Calu3 (cell line): ENCODE results near the gene PTPRO. TPM values are rescaled to one million over a fixed set of nuclear protein-coding genes. Genes with fewer than 3 reads are reported as not detected.

Experiments
- BruUV-seq: library from RNA; stranded (reverse); fragments of 400-500 nt; replicated peaks from 2 replicates; lab custom pipeline; 2021; lab: Mats Ljungman, UMichigan
- CTCF ChIA-PET: fragments of 300-600 bp; sonication (Branson Sonifier 250); formaldehyde crosslinking; loops from one replicate; lab custom pipeline; 2022; ENCODE audit warnings: antibody characterized with exemption; lab: Charles Lee
- DNase-seq: peaks from one replicate; pipeline ENCODE4 v3.0.0; 2022
- H3K27ac Mint-ChIP-seq: one replicate; pipeline ENCODE4 v1.8.0; 2022; ENCODE audit warnings: mixed read lengths; ENCODE audit not compliant: unreplicated experiment
- H3K27me3 Mint-ChIP-seq: one replicate; pipeline ENCODE4 v1.8.0; 2022; ENCODE audit warnings: mixed read lengths; ENCODE audit not compliant: unreplicated experiment
- H3K36me3 Mint-ChIP-seq: one replicate; pipeline ENCODE4 v1.8.0; 2022; ENCODE audit warnings: mild to moderate bottlenecking, moderate library complexity, mixed read lengths; ENCODE audit not compliant: insufficient read depth, unreplicated experiment
- H3K4me1 Mint-ChIP-seq: one replicate; pipeline ENCODE4 v1.8.0; 2022; ENCODE audit warnings: mild to moderate bottlenecking, low read depth, mixed read lengths; ENCODE audit not compliant: unreplicated experiment
- H3K4me3 Mint-ChIP-seq: one replicate; pipeline ENCODE4 v1.8.0; 2022; ENCODE audit warnings: mild to moderate bottlenecking, low read depth, moderate library complexity, mixed read lengths; ENCODE audit not compliant: unreplicated experiment
- H3K9me3 Mint-ChIP-seq: one replicate; pipeline ENCODE4 v1.8.0; 2022; ENCODE audit warnings: low read depth, mixed read lengths; ENCODE audit not compliant: unreplicated experiment
- CTCF ChIP-seq: fragments of 200-600 bp; IDR thresholded peaks from one replicate; pipeline ENCODE4 v1.8.0; 2022; ENCODE audit warnings: antibody characterized with exemption; ENCODE audit not compliant: unreplicated experiment
- intact Hi-C: fragments of 100-400 bp; cut with micrococcal nuclease; formaldehyde crosslinking; loops from one replicate; pipeline ENCODE4 v1.10.0; 2022; ENCODE audit not compliant: unreplicated experiment
- total RNA-seq: library from RNA; stranded (reverse); gene quantifications from 2 replicates; pipeline ENCODE4 v1.2.3, GENCODE V29; 2022

The PTPRO gene
- total RNA-seq, 1 experiment from 2014 or later = not detected

DNA sequence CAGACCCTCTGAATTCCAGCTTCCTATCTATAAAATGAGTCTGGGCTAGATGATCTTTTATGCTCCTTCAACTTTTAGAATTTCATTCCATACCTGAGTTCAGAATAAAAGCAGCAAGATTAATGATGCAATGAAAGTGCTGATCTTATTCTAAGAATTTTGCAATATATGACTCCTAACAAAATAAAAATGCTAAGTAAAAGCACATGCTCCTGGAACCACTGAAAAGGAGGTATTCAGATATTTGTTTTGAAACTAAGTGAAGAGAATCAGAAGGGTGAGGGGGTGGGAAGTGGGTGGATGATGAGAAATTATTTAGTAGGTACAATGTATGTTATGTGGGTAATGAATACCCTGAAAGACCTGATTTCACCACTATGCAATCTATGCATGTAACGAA lies 216.6 kb downstream of the PTPRO start:
- Mint-ChIP-seq H3K36me3 (peaks cover 5% of the 10 kb centered on the region), H3K9me3 (no peaks in the 10 kb centered on the region), H3K4me3 (no peak overlapping the region), H3K27me3 (no peaks in the 10 kb centered on the region), H3K27ac (no peak overlapping the region), H3K4me1 (no peaks in the 10 kb centered on the region)
- intact Hi-C loops = no loop called here
- no peak for DNase-seq
- no peak for TF ChIP-seq CTCF
- BruUV-seq = no TSS peak
- CTCF ChIA-PET = interaction anchor here (0.6 kb wide), 1 partner anchor 1401 kb away, joined by 3 read pairs; no protein-coding TSS in a partner anchor

DNA sequence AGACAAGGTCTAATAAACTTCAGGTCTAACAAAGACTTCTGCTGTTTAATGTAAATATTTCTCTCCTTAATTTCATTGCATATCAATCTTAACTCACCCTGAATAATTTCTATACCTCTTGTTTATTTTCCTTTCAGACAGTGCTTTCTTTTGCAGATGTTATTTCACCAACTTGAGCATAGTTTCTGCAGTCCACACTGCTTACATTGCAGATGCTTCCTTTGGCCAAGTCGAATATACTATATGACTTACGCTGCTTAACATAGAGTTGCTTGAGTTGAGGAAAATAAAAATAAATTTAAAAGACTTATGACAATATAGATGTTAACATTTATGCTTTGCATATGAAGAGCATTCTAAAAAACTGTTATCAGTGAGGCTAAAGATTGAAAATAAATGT lies 217.7 kb downstream of the PTPRO start:
- no peak for TF ChIP-seq CTCF
- Mint-ChIP-seq H3K27me3 (no peaks in the 10 kb centered on the region), H3K36me3 (peaks cover 5% of the 10 kb centered on the region), H3K4me1 (no peaks in the 10 kb centered on the region), H3K9me3 (no peaks in the 10 kb centered on the region), H3K27ac (no peak overlapping the region), H3K4me3 (no peak overlapping the region)
- DNase-seq = no peak
- no TSS peak for BruUV-seq
- CTCF ChIA-PET = no interaction called here
- intact Hi-C loops = no loop called here

DNA sequence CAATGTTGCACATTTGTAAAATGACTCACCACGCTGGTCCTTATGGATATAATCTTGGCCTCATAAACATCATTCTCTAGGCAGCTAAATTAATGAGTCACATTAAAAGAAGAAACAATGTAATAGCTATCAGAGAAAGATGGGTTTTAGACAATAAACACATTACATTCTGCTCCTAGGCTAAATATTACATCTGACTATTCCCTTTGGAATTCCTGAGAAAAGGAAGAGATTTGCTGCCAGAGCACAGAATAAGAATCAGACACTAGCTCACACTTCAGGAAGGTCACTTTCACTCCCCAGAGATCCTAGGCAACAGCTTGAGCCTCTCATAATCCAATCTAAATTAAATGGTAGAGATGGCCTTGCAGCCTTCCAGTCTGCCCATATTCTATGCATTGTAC lies 218.2 kb downstream of the PTPRO start:
- H3K27ac Mint-ChIP-seq = no peak overlapping the region
- DNase-seq = no peak

DNA sequence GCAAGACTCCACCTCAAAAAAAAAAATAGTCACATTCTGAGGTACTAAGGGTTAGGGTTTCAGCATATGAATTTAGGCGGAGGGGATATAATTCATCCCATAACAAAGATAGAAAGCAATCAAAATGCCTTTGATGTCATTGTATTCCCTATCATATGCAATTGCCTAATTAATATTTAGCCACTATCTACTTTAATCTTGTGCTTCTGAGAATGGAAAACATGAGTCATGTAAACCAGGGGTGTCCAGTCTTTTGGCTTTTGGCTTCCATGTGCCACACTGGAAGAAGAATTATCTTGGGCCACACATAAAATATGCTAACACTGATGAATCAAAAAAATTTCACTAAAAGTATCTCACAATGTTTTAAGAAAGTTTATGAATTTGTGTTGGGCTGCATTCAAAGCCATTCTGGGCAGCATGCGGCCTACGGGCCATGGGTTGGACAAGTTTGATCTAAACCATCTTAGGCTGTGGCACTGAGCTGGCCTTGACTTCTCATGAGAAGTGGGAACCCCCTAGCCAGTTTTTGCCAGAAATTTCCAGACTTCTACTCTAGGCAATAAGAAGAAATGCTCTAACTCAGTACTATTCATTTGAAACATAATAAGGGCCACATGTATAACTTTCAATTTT lies 219.8 kb downstream of the PTPRO start:
- Mint-ChIP-seq H3K36me3 (peaks cover 5% of the 10 kb centered on the region), H3K4me3 (no peak overlapping the region), H3K27ac (peak overlapping the region; percentile 42), H3K27me3 (no peaks in the 10 kb centered on the region), H3K9me3 (no peaks in the 10 kb centered on the region), H3K4me1 (no peaks in the 10 kb centered on the region)
- CTCF ChIA-PET = no interaction called here
- DNase-seq = no peak
- intact Hi-C loops = no loop called here
- TF ChIP-seq CTCF = no peak
- BruUV-seq = no TSS peak

More for the DNA sequence above, 218.2 kb downstream of the PTPRO start:
- CTCF ChIA-PET = no interaction called here
- no peaks in the 10 kb centered on the region for H3K4me1 Mint-ChIP-seq
- H3K4me3 Mint-ChIP-seq = no peak overlapping the region
- no peak for TF ChIP-seq CTCF
- H3K27me3 Mint-ChIP-seq = no peaks in the 10 kb centered on the region
- no peaks in the 10 kb centered on the region for H3K9me3 Mint-ChIP-seq
- no TSS peak for BruUV-seq
- H3K36me3 Mint-ChIP-seq = peaks cover 5% of the 10 kb centered on the region
- intact Hi-C loops = no loop called here
